Left lung (tissue), 10 donors: ENCODE data around the gene SEMA3D. TPM values are rescaled to one million over a fixed set of nuclear protein-coding genes. Genes with fewer than 3 reads are reported as not detected.
A peak's percentile ranks its signal among the peaks of the same experiment; 100 is the strongest.

Source experiments
- ATAC-seq: fragments of 200-7000 bp; cut with Tn5 transposase; one replicate; pipeline ENCODE4 v1.9.1; 2020; ENCODE audit warnings: moderate library complexity
- DNase-seq, 4 donors: peaks; one replicate each; pipeline ENCODE4 v3.0.0-alpha.2; 2013 to 2020
- H3K27ac ChIP-seq, 2 donors: fragments of 200-600 bp; sonication (generic) in 1 of 2; one replicate each; pipeline versions ENCODE4 v1.5.0 to v1.8.0; 2020 to 2021
- H3K27me3 ChIP-seq, 2 donors: fragments of 200-600 bp; sonication (generic) in 1 of 2; one replicate each; pipeline versions ENCODE4 v1.5.0 to v1.8.0; 2020 to 2021
- H3K36me3 ChIP-seq, 2 donors: fragments of 200-600 bp; sonication (generic) in 1 of 2; one replicate each; pipeline versions ENCODE4 v1.5.0 to v1.8.0; 2020 to 2021
- H3K4me1 ChIP-seq, 2 donors: fragments of 200-600 bp; one replicate each; pipeline ENCODE4 v1.8.0; 2021
- H3K4me3 ChIP-seq, 2 donors: fragments of 200-600 bp; sonication (generic) in 1 of 2; one replicate each; pipeline versions ENCODE4 v1.5.0 to v1.8.0; 2020 to 2021; ENCODE audit warnings: mild to moderate bottlenecking in 1 of 2
- H3K9me3 ChIP-seq, 2 donors: fragments of 200-600 bp; sonication (generic) in 1 of 2; one replicate each; pipeline versions ENCODE4 v1.5.0 to v1.8.0; 2020 to 2021
- CTCF ChIP-seq, 2 donors: fragments of 200-600 bp; sonication (generic) in 1 of 2; IDR thresholded peaks; one replicate each; pipeline versions ENCODE4 v1.5.0 to v1.8.0; 2021; ENCODE audit warnings: antibody characterized with exemption in 2 of 2
- intact Hi-C, 2 donors: fragments of 100-400 bp; cut with DNase I; formaldehyde crosslinking; loops; one replicate each; pipeline versions ENCODE4 v1.11.2 to v1.14.2; 2022
- polyA plus RNA-seq, 6 donors: library from polyadenylated mRNA; unstranded; fragments of 120-200 nt; gene quantifications; one replicate each; pipeline ENCODE4 v1.2.1, GENCODE V29; 2013; ENCODE audit not compliant: insufficient read length in 6 of 6
- total RNA-seq, 2 donors: library from RNA; stranded (reverse); fragmentation: NEBNext Ultra II Directional; extraction: Animal tissue kit (Norgen Biotek cat#: 25700); gene quantifications; one replicate each; pipeline ENCODE4 v1.2.1, GENCODE V29; 2021
- donor health status: DM: no; HTN: yes; CAD: no.
- donor health status: DM: no; HTN: no; CAD: no.

The SEMA3D gene
- total and polyA plus RNA-seq, 8 donors: 5.5 to 68.5 (median 46.3) TPM

- no peaks in the 10 kb centered on the region for H3K36me3 ChIP-seq
- H3K4me3 ChIP-seq: no peak overlapping the region
- TF ChIP-seq CTCF (IDR thresholded peaks at IDR 0.05): no peak
- intact Hi-C loops: no loop called here
- H3K27ac ChIP-seq: no peak overlapping the region
- no peaks in the 10 kb centered on the region for H3K9me3 ChIP-seq
- ATAC-seq (no peak), DNase-seq (no peak)
- H3K27me3 ChIP-seq: no peaks in the 10 kb centered on the region
- H3K4me1 ChIP-seq: no peaks in the 10 kb centered on the region
Measured at GRCh38 chr7:85075864-85076263, 111.0 kb downstream of the SEMA3D start.

GRCh38 chr7:85074992-85075391 is 111.9 kb downstream of the SEMA3D start:
- Histone ChIP-seq H3K9me3 (no peaks in the 10 kb centered on the region), H3K4me3 (no peak overlapping the region), H3K36me3 (no peaks in the 10 kb centered on the region), H3K27ac (no peak overlapping the region), H3K27me3 (no peaks in the 10 kb centered on the region), H3K4me1 (no peaks in the 10 kb centered on the region)
- ATAC-seq: no peak
- no peak for TF ChIP-seq CTCF (IDR thresholded peaks at IDR 0.05)
- intact Hi-C loops: no loop called here
- no peak for DNase-seq

DNA sequence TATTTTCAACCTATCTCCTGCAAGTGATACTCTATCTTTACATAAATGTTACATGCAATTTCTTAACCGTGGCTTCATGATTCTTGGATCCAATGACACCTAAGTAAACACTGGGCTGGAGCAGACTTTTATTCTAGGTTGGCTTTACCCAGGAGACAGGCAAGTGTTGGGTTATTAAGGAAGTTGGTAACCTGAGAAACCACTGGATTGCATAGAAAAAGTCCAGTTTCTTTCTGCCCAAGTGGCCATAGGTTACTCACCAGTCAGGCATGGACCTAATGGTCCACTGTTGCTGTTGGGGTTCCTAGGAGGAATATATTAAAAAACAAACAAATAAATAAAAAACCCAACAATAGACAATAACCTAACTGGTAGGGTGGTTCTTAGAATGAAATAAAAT is 112.8 kb downstream of the SEMA3D start:
- TF ChIP-seq CTCF (IDR thresholded peaks at IDR 0.05): no peak
- intact Hi-C loops: no loop called here
- no peaks in the 10 kb centered on the region for H3K36me3 ChIP-seq
- no peak overlapping the region for H3K27ac ChIP-seq
- ATAC-seq (no peak), DNase-seq (no peak)
- H3K9me3 ChIP-seq: no peaks in the 10 kb centered on the region
- no peak overlapping the region for H3K4me3 ChIP-seq
- H3K4me1 ChIP-seq: no peaks in the 10 kb centered on the region
- H3K27me3 ChIP-seq: no peaks in the 10 kb centered on the region

GRCh38 chr7:85070967-85071628 is 115.8 kb downstream of the SEMA3D start:
- intact Hi-C loops: no loop called here
- DNase-seq (peak in 1 of 4 donors; percentile 28), ATAC-seq (no peak)

GRCh38 chr7:85068799-85069198 is 118.1 kb downstream of the SEMA3D start:
- Histone ChIP-seq H3K27me3 (no peaks in the 10 kb centered on the region), H3K27ac (no peak overlapping the region), H3K4me3 (no peak overlapping the region), H3K4me1 (no peaks in the 10 kb centered on the region), H3K9me3 (no peaks in the 10 kb centered on the region), H3K36me3 (no peaks in the 10 kb centered on the region)
- DNase-seq: no peak
- no peak for TF ChIP-seq CTCF (IDR thresholded peaks at IDR 0.05)
- intact Hi-C loops: no loop called here
- ATAC-seq: peak; percentile 33

More at GRCh38 chr7:85070967-85071628, 115.8 kb downstream of the SEMA3D start:
- Histone ChIP-seq H3K36me3 (no peaks in the 10 kb centered on the region), H3K4me1 (no peaks in the 10 kb centered on the region), H3K4me3 (no peak overlapping the region), H3K27me3 (no peaks in the 10 kb centered on the region), H3K9me3 (no peaks in the 10 kb centered on the region), H3K27ac (no peak overlapping the region)
- no peak for TF ChIP-seq CTCF (IDR thresholded peaks at IDR 0.05)
